ENCODE results near the gene SSC5D.
"Not testable (repeated sequence)": the region's sequence is repeated elsewhere in the genome, so short reads cannot be mapped to it uniquely, and the experiment has no call there.

Gene SSC5D

GRCh38 chr19:55447421-55448174 is 40.6 kb upstream of the SSC5D start:
- Histone ChIP-seq H3K36me3 (replicated peaks) (no peaks in the 10 kb centered on the region), H3K27me3 (replicated peaks) (peaks cover 31% of the 10 kb centered on the region), H3K4me3 (ENCODE audit: low read depth, low read length) (no peak overlapping the region), H3K27ac (no peak overlapping the region)
- TF ChIP-seq CTCF (IDR thresholded peaks at IDR 0.05; ENCODE audit: low read depth, low read length, missing control alignments) = no peak
- in situ Hi-C loops (cut with HindIII; ENCODE audit: low pct_ligation_motif_present, low sequenced_read_pairs) = no loop called here
- DNase-seq = no peak

GRCh38 chr19:55448175-55448490 is 40.1 kb upstream of the SSC5D start:
- in situ Hi-C loops (cut with HindIII; ENCODE audit: low pct_ligation_motif_present, low sequenced_read_pairs); H3K4me3 ChIP-seq (ENCODE audit: low read depth, low read length); DNase-seq; H3K36me3 ChIP-seq (replicated peaks); H3K27ac ChIP-seq: not testable (repeated sequence)
- peaks cover 30% of the 10 kb centered on the region for H3K27me3 ChIP-seq (replicated peaks)

- no peak for DNase-seq
- Histone ChIP-seq H3K4me3 (ENCODE audit: low read depth, low read length) (no peak overlapping the region), H3K27ac (no peak overlapping the region), H3K27me3 (replicated peaks) (peaks cover 20% of the 10 kb centered on the region), H3K36me3 (replicated peaks) (no peaks in the 10 kb centered on the region)
- in situ Hi-C loops (cut with HindIII; ENCODE audit: low pct_ligation_motif_present, low sequenced_read_pairs) = no loop called here
- TF ChIP-seq CTCF (IDR thresholded peaks at IDR 0.05; ENCODE audit: low read depth, low read length, missing control alignments) = no peak
These were observed 38.8 kb upstream of the SSC5D start for GRCh38 chr19:55449469-55449868.

- no peak for TF ChIP-seq CTCF (IDR thresholded peaks at IDR 0.05; ENCODE audit: low read depth, low read length, missing control alignments)
- in situ Hi-C loops (cut with HindIII; ENCODE audit: low pct_ligation_motif_present, low sequenced_read_pairs) = no loop called here
- Histone ChIP-seq H3K27me3 (replicated peaks) (peaks cover 17% of the 10 kb centered on the region), H3K36me3 (replicated peaks) (no peaks in the 10 kb centered on the region), H3K4me3 (ENCODE audit: low read depth, low read length) (no peak overlapping the region), H3K27ac (no peak overlapping the region)
- DNase-seq = no peak
These were observed 36.9 kb upstream of the SSC5D start for GRCh38 chr19:55451163-55451964.

GRCh38 chr19:55451965-55452748 is 36.1 kb upstream of the SSC5D start:
- DNase-seq = no peak
- H3K4me3 ChIP-seq (ENCODE audit: low read depth, low read length) = peak overlapping the region; percentile 15
- H3K27ac ChIP-seq = no peak overlapping the region
- TF ChIP-seq CTCF (IDR thresholded peaks at IDR 0.05; ENCODE audit: low read depth, low read length, missing control alignments) = no peak
- in situ Hi-C loops (cut with HindIII; ENCODE audit: low pct_ligation_motif_present, low sequenced_read_pairs) = no loop called here
- peaks cover 15% of the 10 kb centered on the region for H3K27me3 ChIP-seq (replicated peaks)
- H3K36me3 ChIP-seq (replicated peaks) = no peaks in the 10 kb centered on the region
